SK-N-SH treated with all-trans-retinoic acid at 6 μM for 48 hours (cell line): ENCODE results near the gene TRIM24.

ENCODE experiments used
- ATAC-seq: fragments of 200-7000 bp; cut with Tn5 transposase; 3 replicates; pipeline ENCODE4 v1.9.1; 2020; ENCODE audit warnings: mild to moderate bottlenecking, moderate library complexity
- ARNTL ChIP-seq: fragments of 450-650 bp; formaldehyde crosslinking; IDR thresholded peaks from 2 replicates; pipeline ENCODE4 v1.5.0; 2020; ENCODE audit warnings: low read depth, mild to moderate bottlenecking, moderate library complexity, borderline replicate concordance
- BACH2 ChIP-seq: fragments of 250-450 bp; sonication (Bioruptor Pico); IDR thresholded peaks from 2 replicates; pipeline ENCODE4 v1.9.0; 2021; ENCODE audit warnings: mild to moderate bottlenecking, borderline replicate concordance
- CREB5 ChIP-seq: fragments of 250-450 bp; sonication (Bioruptor Pico); IDR thresholded peaks from 2 replicates; pipeline ENCODE4 v1.5.1; 2020; ENCODE audit warnings: low read depth, mild to moderate bottlenecking, moderate library complexity
- CSDC2 ChIP-seq: fragments of 250-450 bp; sonication (Bioruptor Pico); IDR thresholded peaks from 2 replicates; pipeline ENCODE4 v1.5.0; 2020; ENCODE audit warnings: mild to moderate bottlenecking, moderate library complexity
- GLIS3 ChIP-seq: fragments of 250-450 bp; sonication (Bioruptor Pico); IDR thresholded peaks from 2 replicates; pipeline ENCODE4 v1.5.0; 2020; ENCODE audit warnings: mild to moderate bottlenecking, moderate library complexity
- ISL1 ChIP-seq: fragments of 250-450 bp; sonication (Bioruptor Pico); IDR thresholded peaks from 2 replicates; pipeline ENCODE4 v2.1.2; 2022; ENCODE audit warnings: mild to moderate bottlenecking, moderate library complexity
- OSR1 ChIP-seq: fragments of 250-450 bp; sonication (Bioruptor Pico); IDR thresholded peaks from 2 replicates; pipeline ENCODE4 v1.8.0; 2022; ENCODE audit warnings: moderate library complexity, mild to moderate bottlenecking, inconsistent platforms
- PPARA ChIP-seq: fragments of 250-450 bp; sonication (Bioruptor Pico); IDR thresholded peaks from 2 replicates; pipeline ENCODE4 v1.5.0; 2020; ENCODE audit warnings: mild to moderate bottlenecking, borderline replicate concordance
- RARB ChIP-seq: fragments of 250-450 bp; sonication (Bioruptor Pico); IDR thresholded peaks from 2 replicates; pipeline ENCODE4 v1.8.0; 2021; ENCODE audit warnings: mild to moderate bottlenecking, moderate library complexity
- SNAI2 ChIP-seq: fragments of 250-450 bp; sonication (Bioruptor Pico); IDR thresholded peaks from 2 replicates; pipeline ENCODE4 v1.5.0; 2020; ENCODE audit warnings: mild to moderate bottlenecking, moderate library complexity
- TCF4 ChIP-seq: fragments of 250-450 bp; sonication (Bioruptor Pico); IDR thresholded peaks from 2 replicates; pipeline ENCODE4 v1.8.0; 2021; ENCODE audit warnings: mild to moderate bottlenecking, moderate library complexity, borderline replicate concordance
- ZC3H10 ChIP-seq: fragments of 250-450 bp; sonication (Bioruptor Pico); IDR thresholded peaks from 2 replicates; pipeline ENCODE4 v1.5.1; 2021; ENCODE audit warnings: mild to moderate bottlenecking, moderate library complexity
- ZFP3 ChIP-seq: fragments of 250-450 bp; sonication (Bioruptor Pico); IDR thresholded peaks from 2 replicates; pipeline ENCODE4 v1.5.0; 2020; ENCODE audit warnings: mild to moderate bottlenecking, moderate library complexity
- ZFP30 ChIP-seq: fragments of 450-650 bp; formaldehyde crosslinking; IDR thresholded peaks from 2 replicates; pipeline ENCODE4 v1.5.0; 2022; ENCODE audit warnings: mild to moderate bottlenecking, moderate library complexity
- ZNF565 ChIP-seq: fragments of 450-650 bp; formaldehyde crosslinking; conservative IDR thresholded peaks from 2 replicates; pipeline ENCODE4 v1.5.0; 2020; ENCODE audit warnings: low read depth, mild to moderate bottlenecking, moderate library complexity
- ZNF8 ChIP-seq: fragments of 450-650 bp; formaldehyde crosslinking; IDR thresholded peaks from 2 replicates; pipeline ENCODE4 v1.5.0; 2020; ENCODE audit warnings: mild to moderate bottlenecking, moderate library complexity
- TF ChIP-seq, protein P1 (sequence below): fragments of 250-450 bp; sonication (Bioruptor Pico); IDR thresholded peaks from 2 replicates; pipeline ENCODE4 v1.5.0; 2020; ENCODE audit warnings: mild to moderate bottlenecking, moderate library complexity
- TF ChIP-seq, protein P2 (sequence below): fragments of 250-450 bp; sonication (Bioruptor Pico); IDR thresholded peaks from 2 replicates; pipeline ENCODE4 v1.8.0; 2021; ENCODE audit warnings: low read depth, mild to moderate bottlenecking, moderate library complexity, borderline replicate concordance
- TF ChIP-seq, protein P3 (sequence below): fragments of 250-450 bp; sonication (Bioruptor Pico); IDR thresholded peaks from 2 replicates; pipeline ENCODE4 v1.8.0; 2020; ENCODE audit warnings: mild to moderate bottlenecking, moderate library complexity, borderline replicate concordance

TRIM24 gene

DNA sequence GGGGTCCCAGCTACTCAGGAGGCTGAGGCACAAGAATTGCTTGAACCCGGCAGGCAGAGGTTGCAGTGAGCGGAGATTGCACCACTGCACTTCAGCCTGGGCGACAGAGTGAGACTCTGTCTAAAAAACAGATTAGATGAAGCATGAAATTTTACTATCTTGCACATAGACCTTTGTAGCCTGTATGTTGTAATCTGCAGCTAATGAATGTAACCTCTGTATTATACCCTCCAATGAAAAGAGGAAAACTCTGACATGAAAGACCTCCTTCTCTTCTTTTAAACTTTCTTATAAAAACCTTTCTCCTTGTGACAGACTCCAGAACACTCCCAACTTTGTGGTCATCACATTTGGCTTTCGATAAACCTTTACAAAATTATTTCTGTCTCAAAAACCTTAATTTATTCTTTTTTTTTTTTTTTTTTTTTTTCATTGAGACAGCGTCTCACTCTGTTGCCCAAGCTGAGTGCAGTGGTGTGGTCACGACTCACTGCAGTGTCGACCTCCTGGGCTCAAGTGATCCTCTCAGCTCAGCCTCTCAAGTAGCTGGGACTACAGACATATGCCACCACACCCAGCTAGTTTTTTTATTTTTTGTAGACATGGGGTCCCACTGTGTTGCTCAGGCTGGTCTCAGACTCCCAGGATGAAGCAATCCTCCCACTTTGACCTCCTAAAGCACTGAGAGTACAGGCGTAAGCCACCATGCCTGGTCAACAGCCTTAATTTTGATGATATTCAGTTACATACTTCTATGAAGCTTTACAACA is 143.7 kb downstream of the TRIM24 start:
- TF ChIP-seq, protein P1, sequence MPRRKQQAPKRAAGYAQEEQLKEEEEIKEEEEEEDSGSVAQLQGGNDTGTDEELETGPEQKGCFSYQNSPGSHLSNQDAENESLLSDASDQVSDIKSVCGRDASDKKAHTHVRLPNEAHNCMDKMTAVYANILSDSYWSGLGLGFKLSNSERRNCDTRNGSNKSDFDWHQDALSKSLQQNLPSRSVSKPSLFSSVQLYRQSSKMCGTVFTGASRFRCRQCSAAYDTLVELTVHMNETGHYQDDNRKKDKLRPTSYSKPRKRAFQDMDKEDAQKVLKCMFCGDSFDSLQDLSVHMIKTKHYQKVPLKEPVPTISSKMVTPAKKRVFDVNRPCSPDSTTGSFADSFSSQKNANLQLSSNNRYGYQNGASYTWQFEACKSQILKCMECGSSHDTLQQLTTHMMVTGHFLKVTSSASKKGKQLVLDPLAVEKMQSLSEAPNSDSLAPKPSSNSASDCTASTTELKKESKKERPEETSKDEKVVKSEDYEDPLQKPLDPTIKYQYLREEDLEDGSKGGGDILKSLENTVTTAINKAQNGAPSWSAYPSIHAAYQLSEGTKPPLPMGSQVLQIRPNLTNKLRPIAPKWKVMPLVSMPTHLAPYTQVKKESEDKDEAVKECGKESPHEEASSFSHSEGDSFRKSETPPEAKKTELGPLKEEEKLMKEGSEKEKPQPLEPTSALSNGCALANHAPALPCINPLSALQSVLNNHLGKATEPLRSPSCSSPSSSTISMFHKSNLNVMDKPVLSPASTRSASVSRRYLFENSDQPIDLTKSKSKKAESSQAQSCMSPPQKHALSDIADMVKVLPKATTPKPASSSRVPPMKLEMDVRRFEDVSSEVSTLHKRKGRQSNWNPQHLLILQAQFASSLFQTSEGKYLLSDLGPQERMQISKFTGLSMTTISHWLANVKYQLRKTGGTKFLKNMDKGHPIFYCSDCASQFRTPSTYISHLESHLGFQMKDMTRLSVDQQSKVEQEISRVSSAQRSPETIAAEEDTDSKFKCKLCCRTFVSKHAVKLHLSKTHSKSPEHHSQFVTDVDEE (CRISPR knock-in tag): no peak
- TF ChIP-seq CREB5: no peak
- TF ChIP-seq SNAI2 (CRISPR knock-in tag): no peak
- TF ChIP-seq ISL1 (CRISPR knock-in tag): no peak
- no peak for TF ChIP-seq ZNF565
- TF ChIP-seq BACH2 (CRISPR knock-in tag): no peak
- no peak for TF ChIP-seq GLIS3
- no peak for TF ChIP-seq CSDC2 (CRISPR knock-in tag)
- TF ChIP-seq, protein P2, sequence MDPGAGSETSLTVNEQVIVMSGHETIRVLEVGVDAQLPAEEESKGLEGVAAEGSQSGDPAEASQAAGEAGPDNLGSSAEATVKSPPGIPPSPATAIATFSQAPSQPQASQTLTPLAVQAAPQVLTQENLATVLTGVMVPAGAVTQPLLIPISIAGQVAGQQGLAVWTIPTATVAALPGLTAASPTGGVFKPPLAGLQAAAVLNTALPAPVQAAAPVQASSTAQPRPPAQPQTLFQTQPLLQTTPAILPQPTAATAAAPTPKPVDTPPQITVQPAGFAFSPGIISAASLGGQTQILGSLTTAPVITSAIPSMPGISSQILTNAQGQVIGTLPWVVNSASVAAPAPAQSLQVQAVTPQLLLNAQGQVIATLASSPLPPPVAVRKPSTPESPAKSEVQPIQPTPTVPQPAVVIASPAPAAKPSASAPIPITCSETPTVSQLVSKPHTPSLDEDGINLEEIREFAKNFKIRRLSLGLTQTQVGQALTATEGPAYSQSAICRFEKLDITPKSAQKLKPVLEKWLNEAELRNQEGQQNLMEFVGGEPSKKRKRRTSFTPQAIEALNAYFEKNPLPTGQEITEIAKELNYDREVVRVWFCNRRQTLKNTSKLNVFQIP (CRISPR knock-in tag): no peak
- ATAC-seq: no peak

DNA sequence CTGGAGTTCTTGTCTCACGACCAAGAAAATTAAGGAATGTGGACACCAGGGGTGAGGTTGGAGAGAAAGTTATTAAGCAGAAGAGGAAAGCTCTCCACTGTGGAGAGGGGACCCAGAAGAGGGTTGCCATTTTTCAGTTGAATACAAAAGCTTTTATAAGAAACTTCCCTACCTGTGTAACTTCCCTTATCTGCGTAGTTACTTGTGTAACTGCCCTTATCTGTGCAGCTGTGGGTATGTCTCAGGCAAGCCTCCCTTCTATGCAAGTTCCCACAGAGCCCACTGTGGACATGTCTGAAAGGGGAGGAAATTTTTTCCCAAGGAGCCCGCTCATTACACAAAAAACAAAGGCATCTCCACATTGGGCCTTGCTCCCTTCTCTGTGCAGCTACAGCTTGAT is 146.2 kb downstream of the TRIM24 start:
- no peak for ATAC-seq
- TF ChIP-seq RARB: no peak
- TF ChIP-seq, protein P3, sequence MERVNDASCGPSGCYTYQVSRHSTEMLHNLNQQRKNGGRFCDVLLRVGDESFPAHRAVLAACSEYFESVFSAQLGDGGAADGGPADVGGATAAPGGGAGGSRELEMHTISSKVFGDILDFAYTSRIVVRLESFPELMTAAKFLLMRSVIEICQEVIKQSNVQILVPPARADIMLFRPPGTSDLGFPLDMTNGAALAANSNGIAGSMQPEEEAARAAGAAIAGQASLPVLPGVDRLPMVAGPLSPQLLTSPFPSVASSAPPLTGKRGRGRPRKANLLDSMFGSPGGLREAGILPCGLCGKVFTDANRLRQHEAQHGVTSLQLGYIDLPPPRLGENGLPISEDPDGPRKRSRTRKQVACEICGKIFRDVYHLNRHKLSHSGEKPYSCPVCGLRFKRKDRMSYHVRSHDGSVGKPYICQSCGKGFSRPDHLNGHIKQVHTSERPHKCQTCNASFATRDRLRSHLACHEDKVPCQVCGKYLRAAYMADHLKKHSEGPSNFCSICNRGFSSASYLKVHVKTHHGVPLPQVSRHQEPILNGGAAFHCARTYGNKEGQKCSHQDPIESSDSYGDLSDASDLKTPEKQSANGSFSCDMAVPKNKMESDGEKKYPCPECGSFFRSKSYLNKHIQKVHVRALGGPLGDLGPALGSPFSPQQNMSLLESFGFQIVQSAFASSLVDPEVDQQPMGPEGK (CRISPR knock-in tag): no peak
- TF ChIP-seq, protein P1 (CRISPR knock-in tag): no peak
- no peak for TF ChIP-seq SNAI2 (CRISPR knock-in tag)

- TF ChIP-seq BACH2 (CRISPR knock-in tag) (no peak), SNAI2 (CRISPR knock-in tag) (no peak)
- no peak for ATAC-seq
These were observed 147.4 kb downstream of the TRIM24 start for GRCh38 chr7:138607216-138608126.

DNA sequence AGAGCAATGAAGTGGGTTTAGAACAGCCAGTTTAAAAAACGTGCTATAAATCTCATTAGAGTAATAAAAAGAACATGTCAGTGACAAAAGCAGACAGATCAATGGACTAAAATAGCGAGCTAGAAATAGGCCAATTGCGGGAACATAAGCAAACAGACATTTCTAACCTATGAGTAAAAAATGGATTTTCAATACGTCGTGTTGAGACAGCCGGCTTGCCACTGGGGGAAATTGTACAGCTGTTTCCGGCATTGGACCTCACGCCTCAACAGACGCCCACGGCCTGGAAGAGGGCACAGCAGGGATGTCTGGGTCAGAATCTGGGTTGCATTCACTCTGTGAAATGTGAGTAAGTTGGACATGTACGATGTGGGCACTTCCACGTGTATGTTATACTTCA is 148.2 kb downstream of the TRIM24 start:
- no peak for ATAC-seq
- TF ChIP-seq TCF4: no peak
- no peak for TF ChIP-seq ZFP3 (CRISPR knock-in tag)
- TF ChIP-seq ZNF8: no peak
- TF ChIP-seq OSR1 (CRISPR knock-in tag): no peak
- no peak for TF ChIP-seq BACH2 (CRISPR knock-in tag)
- no peak for TF ChIP-seq CSDC2 (CRISPR knock-in tag)
- no peak for TF ChIP-seq ISL1 (CRISPR knock-in tag)
- no peak for TF ChIP-seq PPARA (CRISPR knock-in tag)
- TF ChIP-seq, protein P2 (CRISPR knock-in tag): no peak
- TF ChIP-seq SNAI2 (CRISPR knock-in tag): no peak
- TF ChIP-seq ZC3H10 (CRISPR knock-in tag): no peak
- TF ChIP-seq CREB5: no peak
- TF ChIP-seq ZFP30 (CRISPR knock-in tag): no peak
- no peak for TF ChIP-seq ZNF565
- TF ChIP-seq RARB: no peak
- no peak for TF ChIP-seq ARNTL (CRISPR knock-in tag)
